GM18873 (cell line): Measurements from ENCODE around the gene PIRT.

Experiments
- ATAC-seq: cut with Tn5 transposase; IDR thresholded peaks from one replicate; pipeline ENCODE4 v1.9.1; 2021; ENCODE audit warnings: mild to moderate bottlenecking, moderate library complexity, moderate number of reproducible peaks; ENCODE audit not compliant: unreplicated experiment, low FRiP score

PIRT gene

DNA sequence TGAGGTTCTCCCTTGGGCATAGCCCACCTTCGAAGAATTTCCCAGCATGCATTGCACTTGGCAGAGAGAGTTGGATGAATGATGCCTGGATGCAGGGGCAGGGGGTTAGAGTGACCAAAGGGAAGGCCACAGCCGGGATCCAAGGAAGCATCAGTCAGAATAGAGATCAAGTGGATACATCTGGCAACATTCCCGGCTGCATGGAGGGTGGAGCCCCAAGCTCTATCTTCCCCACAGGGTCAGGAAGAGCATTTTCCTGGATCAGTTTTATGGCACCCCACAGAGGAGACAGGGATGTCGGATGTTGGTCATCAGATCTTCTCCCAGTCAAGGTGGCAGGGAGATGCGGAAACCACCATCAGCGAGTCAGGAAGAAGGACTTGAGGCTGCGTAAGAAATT is 13.0 kb downstream of the PIRT start:
- ATAC-seq = no peak

- ATAC-seq = no peak
Observed at GRCh38 chr17:10821770-10822169, 16.1 kb downstream of the PIRT start.

DNA sequence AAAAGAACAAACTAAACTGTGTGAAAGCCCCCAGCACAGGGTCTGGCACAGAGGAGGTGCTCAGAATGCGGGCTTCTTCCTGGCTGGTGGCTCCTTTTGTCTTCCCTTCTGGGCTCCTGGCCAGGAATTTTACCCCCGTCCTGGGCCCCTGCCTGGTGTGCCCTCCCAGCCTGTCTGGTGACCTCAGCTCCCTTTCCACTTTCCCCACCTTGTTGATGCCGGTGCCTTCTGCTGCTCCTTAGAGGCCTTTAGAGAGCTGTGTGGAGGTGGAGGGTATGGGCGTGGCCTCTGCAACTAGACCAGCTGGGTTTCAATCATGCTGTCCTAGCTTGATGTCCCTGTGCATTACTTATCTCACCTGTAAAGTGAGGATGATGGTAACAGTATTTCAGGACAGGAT is 16.8 kb downstream of the PIRT start:
- no peak for ATAC-seq

DNA sequence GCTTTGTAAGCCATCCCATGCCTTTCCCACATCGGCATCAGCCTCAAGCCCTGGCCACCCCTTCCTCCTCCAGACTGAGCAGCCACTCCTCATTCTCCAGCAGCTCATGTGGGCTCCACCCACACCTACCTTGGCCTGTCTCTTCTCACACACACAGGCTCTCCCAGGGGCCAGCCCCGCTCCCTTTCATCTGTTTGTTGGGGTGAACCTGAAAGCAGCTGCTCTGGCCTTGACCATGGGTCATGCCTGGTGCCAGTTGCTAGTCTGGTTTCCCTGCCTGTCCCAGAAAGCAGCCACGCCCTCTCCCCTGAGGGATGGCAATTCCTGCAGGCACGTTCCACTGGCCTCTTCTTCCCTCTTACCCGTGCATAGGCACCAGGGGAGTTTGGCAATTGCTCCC is 22.6 kb downstream of the PIRT start:
- no peak for ATAC-seq

- ATAC-seq = no peak
Observed at GRCh38 chr17:10814075-10814474, 23.8 kb downstream of the PIRT start.

GRCh38 chr17:10812674-10813073 is 25.2 kb downstream of the PIRT start:
- no peak for ATAC-seq

- no peak for ATAC-seq
Observed at GRCh38 chr17:10809605-10810004, 28.3 kb downstream of the PIRT start.

- ATAC-seq = no peak
Observed at GRCh38 chr17:10807704-10808128, 30.2 kb downstream of the PIRT start.

GRCh38 chr17:10806545-10807262 is 31.2 kb downstream of the PIRT start:
- ATAC-seq = no peak

GRCh38 chr17:10805911-10806310 is 32.0 kb downstream of the PIRT start:
- ATAC-seq = no peak

DNA sequence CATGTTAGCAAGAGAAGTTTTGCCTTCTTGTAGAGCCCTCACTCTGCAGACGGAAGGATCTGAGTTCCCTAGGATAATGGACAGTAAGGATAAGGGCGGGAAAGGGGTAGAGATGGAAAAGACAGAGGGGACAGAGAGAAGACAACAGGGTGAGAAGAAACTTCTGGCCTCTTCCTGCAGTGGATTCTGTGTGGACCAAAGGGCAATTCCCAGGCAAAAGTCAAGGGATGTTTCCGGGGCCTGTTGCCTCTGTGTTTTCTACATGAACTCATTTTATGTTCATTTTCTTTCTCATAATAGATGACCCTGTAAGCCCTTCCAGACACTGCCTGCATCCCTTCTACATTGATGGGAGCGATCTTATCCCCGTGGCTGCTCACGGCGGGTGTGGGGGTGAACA is 33.3 kb downstream of the PIRT start:
- ATAC-seq = no peak

GRCh38 chr17:10803830-10804475 is 33.9 kb downstream of the PIRT start, which contains the start of gene TMEM238L:
Gene TMEM238L (minus strand): TSS chr17:10804099. CDS start chr17:10803963, 136 bp downstream.
- ATAC-seq = no peak

- ATAC-seq = no peak
Observed at GRCh38 chr17:10803350-10803749, 34.5 kb downstream of the PIRT start.

DNA sequence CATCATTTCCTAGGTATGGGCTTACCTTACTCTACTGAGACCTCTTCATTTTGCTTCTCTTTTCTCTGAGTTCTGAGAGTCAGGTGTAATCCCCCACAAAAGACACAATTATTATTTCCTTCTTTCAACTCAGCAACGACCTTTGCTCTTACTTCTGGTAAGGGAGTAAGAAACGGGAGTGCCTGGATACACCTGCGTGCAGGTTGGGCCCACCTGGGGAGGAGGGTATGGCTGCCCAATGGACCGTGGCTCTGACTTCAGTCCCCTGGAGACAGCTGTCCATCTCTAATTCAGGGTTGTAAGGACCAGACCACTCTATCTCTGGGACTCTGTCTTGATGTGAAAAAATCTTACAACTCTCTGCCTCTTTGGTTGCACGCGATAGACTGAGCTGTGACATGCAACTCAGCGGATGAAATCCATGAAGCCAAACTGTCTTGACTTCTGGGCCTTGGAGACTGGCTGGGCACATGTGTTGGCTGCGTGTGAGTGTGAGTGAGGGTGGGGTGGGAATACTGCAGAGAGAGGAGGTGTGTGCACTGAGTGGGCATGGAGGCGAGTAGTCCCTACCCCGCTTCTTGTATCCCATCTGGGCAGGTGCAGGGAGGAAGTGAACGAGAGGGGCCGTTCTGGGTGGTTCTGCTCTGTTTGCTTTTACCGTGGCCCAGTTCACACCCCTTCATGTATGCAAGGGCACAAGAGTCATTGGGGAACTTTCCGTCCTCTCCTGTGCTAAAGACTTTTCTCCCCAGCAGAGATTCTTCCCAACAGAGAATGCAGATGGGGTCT is 35.2 kb downstream of the PIRT start:
- no peak for ATAC-seq

DNA sequence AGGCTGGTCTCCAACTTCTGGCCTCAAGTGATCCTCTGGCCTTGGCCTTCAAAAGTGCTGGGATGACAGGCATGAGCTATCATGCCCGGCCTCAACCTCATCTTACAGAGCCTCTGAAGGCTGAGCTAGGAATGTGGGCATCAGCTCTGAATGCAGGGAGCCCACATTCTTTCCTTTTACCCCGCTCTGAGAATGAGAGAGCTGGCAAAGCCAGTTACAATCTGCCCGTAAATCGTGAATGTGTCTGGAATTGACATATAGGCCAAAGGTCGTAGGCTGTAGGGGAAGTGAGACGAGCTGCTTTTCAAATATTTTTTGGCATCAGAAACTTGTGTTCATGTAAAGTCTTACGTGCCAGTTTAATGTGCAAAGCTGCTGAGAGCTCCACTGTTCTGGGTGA is 38.5 kb downstream of the PIRT start:
- ATAC-seq = no peak

DNA sequence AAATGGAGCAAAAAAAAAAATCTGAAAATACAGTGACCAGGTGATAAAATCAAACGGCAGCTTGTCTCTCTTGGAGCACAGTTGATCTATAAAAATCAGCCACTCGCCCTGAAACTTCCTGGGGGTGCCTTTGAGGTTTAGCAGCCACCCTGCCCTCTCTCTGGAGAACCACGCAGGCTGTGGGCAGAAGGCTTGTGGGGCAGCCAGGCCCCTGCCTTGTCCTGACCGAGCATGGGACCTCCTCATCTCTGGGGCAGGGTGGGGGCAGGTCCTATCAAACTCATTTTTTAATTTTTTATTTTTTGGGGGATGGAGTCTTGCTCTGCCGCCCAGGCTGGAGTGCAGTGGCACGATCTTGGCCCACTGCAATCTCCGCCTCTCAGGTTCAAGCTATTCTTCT is 39.0 kb downstream of the PIRT start:
- no peak for ATAC-seq

DNA sequence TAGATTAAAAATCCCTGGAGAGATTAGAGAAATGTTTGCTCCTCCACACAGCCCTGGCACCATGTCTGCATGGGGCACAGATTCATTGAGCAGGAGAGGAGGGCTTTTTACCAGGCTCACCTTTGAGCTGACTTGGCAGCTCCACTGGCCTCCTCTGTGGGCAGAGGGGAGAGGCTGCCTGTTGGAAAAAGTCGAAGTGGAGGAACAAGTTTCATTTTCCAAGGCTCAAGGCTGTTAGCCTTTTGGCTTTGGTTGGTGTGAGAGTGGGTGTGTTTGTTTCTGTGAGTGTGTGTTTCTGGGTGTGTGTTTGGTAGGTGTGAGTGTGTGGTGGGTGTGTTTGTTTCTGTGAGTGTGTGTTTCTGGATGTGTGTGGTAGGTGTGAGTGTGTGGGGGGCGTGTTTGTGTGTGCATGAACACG is 39.5 kb downstream of the PIRT start:
- ATAC-seq = no peak

DNA sequence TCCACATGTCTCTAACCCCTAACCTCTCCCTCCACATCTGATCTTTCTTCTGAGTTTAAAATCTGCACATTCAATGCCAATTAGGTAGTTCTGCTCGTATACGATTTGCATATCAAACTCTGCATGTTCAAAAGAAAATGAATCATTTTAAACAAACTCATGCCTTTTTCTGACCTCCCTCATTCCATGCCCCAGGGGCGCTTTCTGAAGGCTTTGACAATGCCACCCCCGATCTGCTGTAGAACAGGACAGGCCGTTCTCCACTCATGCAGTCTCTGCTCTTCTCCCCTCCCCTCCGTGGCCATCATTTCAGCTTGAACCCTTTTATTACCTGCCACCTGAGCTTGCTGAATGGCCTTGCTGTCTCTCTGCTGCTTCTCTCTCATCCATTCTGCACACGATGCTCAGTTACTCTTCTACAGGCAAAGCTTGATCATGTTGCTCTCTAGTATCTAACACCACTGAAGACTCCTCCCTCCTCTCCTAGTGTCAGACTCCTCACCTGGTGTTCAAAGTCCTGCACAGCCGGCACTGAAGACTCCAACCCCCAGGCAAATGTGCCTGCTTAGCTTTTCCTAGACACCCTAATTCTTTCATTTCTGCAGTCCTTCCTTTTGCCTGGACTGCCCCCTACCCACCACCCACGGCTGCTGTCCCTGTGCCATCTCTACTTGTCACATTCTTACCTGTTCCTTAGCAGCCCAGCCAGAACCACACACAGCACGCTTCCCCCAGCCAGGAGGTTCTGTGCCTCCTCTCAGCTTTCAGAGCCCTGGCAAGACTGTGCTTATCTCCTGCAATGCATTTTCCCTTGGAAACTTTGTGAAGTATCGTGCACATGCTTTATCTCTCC is 40.2 kb downstream of the PIRT start:
- no peak for ATAC-seq

DNA sequence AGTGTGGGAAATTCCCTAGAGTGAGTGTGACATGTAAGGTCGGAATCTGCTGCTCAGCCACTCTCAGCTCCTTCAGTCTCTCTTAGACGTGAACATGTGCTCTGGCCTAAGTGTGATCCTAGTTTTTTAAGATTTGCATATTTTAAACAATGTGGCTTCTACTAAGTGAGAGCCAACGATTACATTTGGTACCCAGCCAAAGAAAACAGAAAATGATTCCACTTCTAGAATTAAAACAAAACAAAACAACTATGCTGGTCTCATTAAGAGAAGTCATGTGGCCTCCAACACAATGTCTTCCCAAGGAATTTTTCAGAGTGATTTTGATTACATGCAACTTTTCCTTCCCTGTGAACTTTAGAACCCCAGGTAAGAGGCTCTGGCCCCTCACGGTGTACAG is 44.1 kb downstream of the PIRT start:
- no peak for ATAC-seq

GRCh38 chr17:10793256-10793655 is 44.6 kb downstream of the PIRT start:
- ATAC-seq = no peak
